Right cardiac atrium (tissue), 5 donors: Measurements from ENCODE around the gene PKD1L1. TPM values are rescaled to one million over a fixed set of nuclear protein-coding genes. Genes with fewer than 3 reads are reported as not detected.

Experiments used
- ATAC-seq, 2 donors: fragments of 200-7000 bp; cut with Tn5 transposase; one replicate each; pipeline versions ENCODE4 v1.8.0 to v1.9.1; 2020; ENCODE audit warnings: moderate library complexity in 2 of 2, mild to moderate bottlenecking in 1 of 2
- DNase-seq, 3 donors: peaks; one replicate each; pipeline ENCODE4 v3.0.0-alpha.2; 2020
- H3K27ac ChIP-seq: one replicate; pipeline ENCODE4 v1.5.1; 2013; ENCODE audit warnings: mild to moderate bottlenecking, low read length, control low read depth, moderate library complexity
- H3K27me3 ChIP-seq: one replicate; pipeline ENCODE4 v1.6.1; 2013; ENCODE audit not compliant: control insufficient read depth, insufficient read depth
- H3K4me1 ChIP-seq: one replicate; pipeline ENCODE4 v1.6.1; 2013; ENCODE audit warnings: low read length; ENCODE audit not compliant: control insufficient read depth, insufficient read depth
- H3K4me3 ChIP-seq: one replicate; pipeline ENCODE4 v1.5.1; 2013; ENCODE audit warnings: low read length, control low read depth
- H3K9me3 ChIP-seq: one replicate; pipeline ENCODE4 v1.6.1; 2013; ENCODE audit warnings: low read length; ENCODE audit not compliant: control insufficient read depth
- WGBS: extraction: QIAGEN DNeasy Blood & Tissue Kit; methylation state at CpG from one replicate; pipeline ENCODE4 v1.1.7; 2013; 5-methylcytosine and 5-hydroxymethylcytosine counted together
- intact Hi-C, 4 donors: fragments of 100-400 bp; cut with DNase I; formaldehyde crosslinking; loops; one replicate each; pipeline versions ENCODE4 v1.11.0 to v1.14.0; 2022 to 2023
- polyA plus RNA-seq: library from polyadenylated mRNA; stranded (reverse); fragments of 200-250 nt; gene quantifications from one replicate; pipeline ENCODE4 v1.2.3, GENCODE V29; 2013
- total RNA-seq, 4 donors: library from RNA; stranded (reverse); fragmentation: NEBNext Ultra II Directional; extraction: Animal tissue kit (Norgen Biotek cat#: 25700); gene quantifications; one replicate each; pipeline ENCODE4 v1.2.1, GENCODE V29; 2021
- donor health status: healthy with polysubstance abuse.
- donor health status: DM: no; HTN: yes; CAD: no.
- donor health status: DM: no; HTN: no; CAD: no.
- donor health status: DM: no; HTN: yes; CAD: no; lungs with severe emphysema.
- donor health status: DM: yes; HTN: yes; CAD: no.

Gene PKD1L1
- total and polyA plus RNA-seq, 5 donors, result 0.79 to 1.5 (median 0.82) TPM

GRCh38 chr7:47743965-47744591, 204.2 kb downstream of the PKD1L1 start:
- WGBS, result 47% methylated on average over 25 of the region's 25 CpGs
- H3K4me3 ChIP-seq, result no peak overlapping the region

GRCh38 chr7:47741984-47742383, 206.3 kb downstream of the PKD1L1 start:
- 91% methylated on average over 6 of the region's 6 CpGs for WGBS
- DNase-seq, result no peak
- intact Hi-C loops, result no loop called here
- no peak overlapping the region for H3K27ac ChIP-seq
- no peaks in the 10 kb centered on the region for H3K9me3 ChIP-seq
- no peaks in the 10 kb centered on the region for H3K4me1 ChIP-seq
- no peaks in the 10 kb centered on the region for H3K27me3 ChIP-seq
- H3K4me3 ChIP-seq, result no peak overlapping the region
- ATAC-seq, result no peak

More at GRCh38 chr7:47743965-47744591, 204.2 kb downstream of the PKD1L1 start:
- H3K27ac ChIP-seq, result no peak overlapping the region
- DNase-seq (peak in 1 of 3 donors; percentile 51), ATAC-seq (peak in 1 of 2 donors; percentile 26)
- no peaks in the 10 kb centered on the region for H3K27me3 ChIP-seq
- no peaks in the 10 kb centered on the region for H3K9me3 ChIP-seq
- no peaks in the 10 kb centered on the region for H3K4me1 ChIP-seq
- intact Hi-C loops, result no loop called here

- no peak for ATAC-seq
- no peaks in the 10 kb centered on the region for H3K9me3 ChIP-seq
- intact Hi-C loops, result no loop called here
- no peak overlapping the region for H3K4me3 ChIP-seq
- no peaks in the 10 kb centered on the region for H3K27me3 ChIP-seq
- H3K27ac ChIP-seq, result no peak overlapping the region
- H3K4me1 ChIP-seq, result no peaks in the 10 kb centered on the region
- DNase-seq, result no peak
- 88% methylated on average over 8 of the region's 8 CpGs for WGBS
These were observed 208.4 kb downstream of the PKD1L1 start for GRCh38 chr7:47739891-47740290.

GRCh38 chr7:47739301-47739875, 208.9 kb downstream of the PKD1L1 start:
- DNase-seq (no peak), ATAC-seq (no peak)
- WGBS, result 86% methylated on average over 9 of the region's 9 CpGs
- no peak overlapping the region for H3K27ac ChIP-seq
- intact Hi-C loops, result no loop called here
- no peaks in the 10 kb centered on the region for H3K4me1 ChIP-seq
- no peak overlapping the region for H3K4me3 ChIP-seq
- H3K9me3 ChIP-seq, result no peaks in the 10 kb centered on the region
- H3K27me3 ChIP-seq, result no peaks in the 10 kb centered on the region

- DNase-seq, result no peak
- ATAC-seq, result no peak
- intact Hi-C loops, result no loop called here
These were observed 209.6 kb downstream of the PKD1L1 start for GRCh38 chr7:47738563-47739166.

GRCh38 chr7:47737601-47738000, 210.7 kb downstream of the PKD1L1 start:
- intact Hi-C loops, result no loop called here
- DNase-seq (no peak), ATAC-seq (no peak)
- Histone ChIP-seq H3K9me3 (no peaks in the 10 kb centered on the region), H3K27me3 (no peaks in the 10 kb centered on the region), H3K4me3 (no peak overlapping the region), H3K27ac (no peak overlapping the region), H3K4me1 (no peaks in the 10 kb centered on the region)
- 82% methylated on average over 4 of the region's 4 CpGs for WGBS

More at GRCh38 chr7:47738563-47739166, 209.6 kb downstream of the PKD1L1 start:
- H3K9me3 ChIP-seq, result no peaks in the 10 kb centered on the region
- no peak overlapping the region for H3K27ac ChIP-seq
- H3K4me1 ChIP-seq, result no peaks in the 10 kb centered on the region
- no peaks in the 10 kb centered on the region for H3K27me3 ChIP-seq
- H3K4me3 ChIP-seq, result no peak overlapping the region
- 81% methylated on average over 6 of the region's 6 CpGs for WGBS

GRCh38 chr7:47735431-47736345, 212.6 kb downstream of the PKD1L1 start:
- 98% methylated on average over 6 of the region's 6 CpGs for WGBS
- DNase-seq (no peak), ATAC-seq (no peak)
- no peak overlapping the region for H3K27ac ChIP-seq
- H3K4me3 ChIP-seq, result no peak overlapping the region
- intact Hi-C loops, result no loop called here
- H3K27me3 ChIP-seq, result no peaks in the 10 kb centered on the region
- H3K4me1 ChIP-seq, result no peaks in the 10 kb centered on the region
- H3K9me3 ChIP-seq, result no peaks in the 10 kb centered on the region

- ATAC-seq (no peak), DNase-seq (no peak)
- Histone ChIP-seq H3K9me3 (no peaks in the 10 kb centered on the region), H3K4me1 (no peaks in the 10 kb centered on the region), H3K27ac (no peak overlapping the region), H3K27me3 (no peaks in the 10 kb centered on the region), H3K4me3 (no peak overlapping the region)
- WGBS, result 93% methylated on average over 4 of the region's 4 CpGs
- intact Hi-C loops, result no loop called here
These were observed 213.3 kb downstream of the PKD1L1 start for GRCh38 chr7:47734949-47735291.

- DNase-seq (no peak), ATAC-seq (no peak)
- Histone ChIP-seq H3K4me3 (no peak overlapping the region), H3K27me3 (no peaks in the 10 kb centered on the region), H3K9me3 (no peaks in the 10 kb centered on the region), H3K4me1 (no peaks in the 10 kb centered on the region), H3K27ac (no peak overlapping the region)
- WGBS, result 71% methylated on average over 11 of the region's 11 CpGs
- intact Hi-C loops, result no loop called here
These were observed 213.8 kb downstream of the PKD1L1 start for GRCh38 chr7:47734287-47734948.

GRCh38 chr7:47730142-47730541, 218.1 kb downstream of the PKD1L1 start:
- H3K27me3 ChIP-seq, result no peaks in the 10 kb centered on the region
- H3K4me1 ChIP-seq, result no peaks in the 10 kb centered on the region
- H3K9me3 ChIP-seq, result no peaks in the 10 kb centered on the region
- WGBS, result 66% methylated on average over 9 of the region's 9 CpGs
- ATAC-seq (no peak), DNase-seq (no peak)
- intact Hi-C loops, result no loop called here
- H3K27ac ChIP-seq, result no peak overlapping the region
- H3K4me3 ChIP-seq, result no peak overlapping the region
